Right atrium auricular region (tissue), 2 donors: ENCODE data around the gene GMNC. TPM values are rescaled to one million over a fixed set of nuclear protein-coding genes. Genes with fewer than 3 reads are reported as not detected.
"Not testable (repeated sequence)": the region's sequence is repeated elsewhere in the genome, so short reads cannot be mapped to it uniquely, and the experiment has no call there.

ENCODE experiments used
- DNase-seq: peaks from one replicate; pipeline ENCODE4 v3.0.0-alpha.2; 2019; ENCODE audit warnings: low spot score
- H3K27ac ChIP-seq, 2 donors: fragments of 200-600 bp; sonication (generic); 1 replicate in 1 of 2; 2 replicates in 1 of 2; pipeline ENCODE4 v1.5.1; 2016 to 2019
- H3K27me3 ChIP-seq, 2 donors: fragments of 200-600 bp; sonication (generic); one replicate each; pipeline versions ENCODE4 v1.5.1 to v1.6.0; 2017 to 2019
- H3K36me3 ChIP-seq: fragments of 200-600 bp; sonication (generic); one replicate; pipeline ENCODE4 v1.5.1; 2016
- H3K4me1 ChIP-seq, 2 donors: fragments of 200-600 bp; sonication (generic); one replicate each; pipeline versions ENCODE4 v1.5.1 to v1.6.0; 2017 to 2019
- H3K4me3 ChIP-seq, 2 donors: fragments of 200-600 bp; sonication (generic); 1 replicate in 1 of 2; 2 replicates in 1 of 2; pipeline ENCODE4 v1.5.1; 2017 to 2019; ENCODE audit warnings: mild to moderate bottlenecking in 1 of 2, moderate library complexity in 1 of 2
- H3K9me3 ChIP-seq, 2 donors: fragments of 200-600 bp; sonication (generic); one replicate each; pipeline ENCODE4 v1.5.1; 2019
- CTCF ChIP-seq, 2 donors: fragments of 200-600 bp; sonication (generic); IDR thresholded peaks; one replicate each; pipeline ENCODE4 v1.5.1; 2019; ENCODE audit warnings: antibody characterized with exemption in 2 of 2
- total RNA-seq, 2 donors: library from RNA; depleted of rRNA; stranded (reverse); fragments of >200 nt; gene quantifications; one replicate each; pipeline ENCODE4 v1.1.0, GENCODE V29; 2016

GMNC gene
- total RNA-seq, 2 donors from 2014 or later: 0.15 to 0.59 TPM

GRCh38 chr3:190892395-190892902 is 30.0 kb upstream of the GMNC start:
- no peaks in the 10 kb centered on the region for H3K36me3 ChIP-seq

GRCh38 chr3:190886945-190887344 is 24.5 kb upstream of the GMNC start:
- DNase-seq: no peak
- H3K27me3 ChIP-seq: no peaks in the 10 kb centered on the region
- H3K4me3 ChIP-seq: no peak overlapping the region
- no peak for TF ChIP-seq CTCF (IDR thresholded peaks at IDR 0.05)
- no peaks in the 10 kb centered on the region for H3K4me1 ChIP-seq
- H3K27ac ChIP-seq: no peak overlapping the region
- no peaks in the 10 kb centered on the region for H3K9me3 ChIP-seq
- no peaks in the 10 kb centered on the region for H3K36me3 ChIP-seq

More at GRCh38 chr3:190892395-190892902, 30.0 kb upstream of the GMNC start:
- no peak for TF ChIP-seq CTCF (IDR thresholded peaks at IDR 0.05)
- no peaks in the 10 kb centered on the region for H3K27me3 ChIP-seq
- no peak overlapping the region for H3K27ac ChIP-seq
- H3K9me3 ChIP-seq: peaks cover 0 to 24% of the 10 kb centered on the region in 2 donors
- DNase-seq: no peak
- H3K4me1 ChIP-seq: no peaks in the 10 kb centered on the region
- no peak overlapping the region for H3K4me3 ChIP-seq

- no peak overlapping the region for H3K4me3 ChIP-seq
- H3K27ac ChIP-seq: no peak overlapping the region
- no peaks in the 10 kb centered on the region for H3K27me3 ChIP-seq
- no peaks in the 10 kb centered on the region for H3K9me3 ChIP-seq
- no peaks in the 10 kb centered on the region for H3K36me3 ChIP-seq
- no peaks in the 10 kb centered on the region for H3K4me1 ChIP-seq
- TF ChIP-seq CTCF (IDR thresholded peaks at IDR 0.05): peak; percentile 77 to 87
- no peak for DNase-seq
Measured at GRCh38 chr3:190883973-190884832, 21.7 kb upstream of the GMNC start.

- no peaks in the 10 kb centered on the region for H3K36me3 ChIP-seq
- DNase-seq: no peak
- no peaks in the 10 kb centered on the region for H3K4me1 ChIP-seq
- no peak for TF ChIP-seq CTCF (IDR thresholded peaks at IDR 0.05)
- no peaks in the 10 kb centered on the region for H3K9me3 ChIP-seq
- H3K27ac ChIP-seq: no peak overlapping the region
- H3K27me3 ChIP-seq: no peaks in the 10 kb centered on the region
- no peak overlapping the region for H3K4me3 ChIP-seq
Measured at GRCh38 chr3:190883141-190883540, 20.6 kb upstream of the GMNC start.

DNA sequence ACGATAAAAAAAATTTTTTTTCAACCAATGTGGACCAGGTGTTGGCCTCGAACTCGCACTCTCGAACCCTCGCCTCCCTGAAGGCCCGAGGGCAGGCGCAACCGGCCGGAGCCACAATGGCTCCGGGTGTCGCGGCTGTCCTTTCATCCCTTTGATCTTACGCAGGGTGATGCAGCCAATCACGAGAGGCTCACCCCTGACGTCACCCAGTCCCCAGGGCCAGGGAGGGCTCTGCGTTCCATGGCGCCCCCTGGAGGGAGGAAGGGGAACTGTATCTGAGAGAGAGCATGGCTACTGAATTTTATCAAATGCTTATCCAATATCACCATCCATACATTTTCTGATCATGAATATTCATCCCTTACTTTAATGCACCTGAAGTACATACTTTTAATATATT is 15.4 kb upstream of the GMNC start:
- Histone ChIP-seq H3K9me3 (no peaks in the 10 kb centered on the region), H3K36me3 (no peaks in the 10 kb centered on the region), H3K4me1 (no peaks in the 10 kb centered on the region), H3K4me3 (no peak overlapping the region), H3K27ac (no peak overlapping the region), H3K27me3 (no peaks in the 10 kb centered on the region)
- peak in 1 of 2 donors; percentile 23 for TF ChIP-seq CTCF (IDR thresholded peaks at IDR 0.05)
- no peak for DNase-seq

DNA sequence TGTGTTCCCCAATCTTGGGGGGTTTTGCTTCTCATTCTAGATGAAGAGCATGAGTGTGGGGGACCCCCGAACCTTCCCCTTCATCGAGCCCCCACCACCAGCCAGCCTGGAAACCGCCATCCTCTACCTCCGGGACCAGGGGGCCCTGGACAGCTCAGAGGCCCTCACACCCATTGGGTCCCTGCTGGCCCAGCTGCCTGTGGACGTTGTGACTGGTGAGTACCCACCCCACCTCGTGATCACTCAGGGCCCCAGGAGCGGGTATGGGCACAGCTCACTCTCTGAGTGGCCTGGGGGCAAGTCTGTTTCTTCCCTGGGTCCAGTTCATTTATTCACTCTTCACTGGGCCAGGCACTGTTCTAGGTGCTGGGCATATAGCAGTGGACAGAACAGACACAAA is 13.9 kb upstream of the GMNC start:
- H3K27ac ChIP-seq, H3K36me3 ChIP-seq, H3K4me3 ChIP-seq, H3K4me1 ChIP-seq, H3K27me3 ChIP-seq, H3K9me3 ChIP-seq, DNase-seq: not testable (repeated sequence)

DNA sequence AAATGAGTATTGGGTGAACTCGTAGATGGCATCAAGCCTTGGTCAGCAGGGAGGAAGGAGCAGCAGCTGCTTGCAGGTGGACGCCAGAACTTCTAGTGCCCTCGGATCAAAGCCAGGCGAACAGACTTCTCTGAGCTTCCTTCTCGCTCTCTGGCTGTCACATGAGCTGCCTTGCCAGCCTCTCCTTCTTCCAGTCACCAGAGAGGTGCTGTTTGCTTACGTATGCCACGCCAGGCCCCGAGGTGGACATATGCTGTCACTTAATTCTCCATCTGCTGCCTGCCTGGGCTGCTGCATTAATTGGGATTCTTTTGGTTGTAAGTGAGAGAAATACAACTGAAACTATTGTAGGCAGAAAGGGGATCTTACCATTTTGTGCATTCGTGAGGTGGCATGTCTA is 12.6 kb upstream of the GMNC start:
- H3K27ac ChIP-seq, H3K9me3 ChIP-seq, H3K36me3 ChIP-seq, H3K4me3 ChIP-seq, H3K4me1 ChIP-seq, H3K27me3 ChIP-seq, DNase-seq: not testable (repeated sequence)
